HG03565 (cell line): ENCODE measurements around the gene DUSP23.

Experiments used
- ATAC-seq: cut with Tn5 transposase; IDR thresholded peaks from one replicate; pipeline ENCODE4 v1.9.1; 2021; ENCODE audit warnings: mild to moderate bottlenecking, moderate library complexity; ENCODE audit not compliant: unreplicated experiment

Gene DUSP23

GRCh38 chr1:159783724-159784123, 3.0 kb downstream of the DUSP23 start:
- no peak for ATAC-seq

GRCh38 chr1:159786465-159786864, 5.7 kb downstream of the DUSP23 start:
- no peak for ATAC-seq

- no peak for ATAC-seq
These were observed 6.2 kb downstream of the DUSP23 start for GRCh38 chr1:159786966-159787365.

GRCh38 chr1:159790237-159790917, 9.6 kb downstream of the DUSP23 start:
- ATAC-seq = no peak

GRCh38 chr1:159791031-159791430, 10.3 kb downstream of the DUSP23 start:
- no peak for ATAC-seq

- no peak for ATAC-seq
These were observed 10.7 kb downstream of the DUSP23 start for GRCh38 chr1:159791461-159791860.

GRCh38 chr1:159795534-159795933, 14.8 kb downstream of the DUSP23 start:
- no peak for ATAC-seq

GRCh38 chr1:159798893-159799292, 18.1 kb downstream of the DUSP23 start:
- ATAC-seq = peak; percentile 41

GRCh38 chr1:159799446-159799985, 18.8 kb downstream of the DUSP23 start:
- no peak for ATAC-seq

- no peak for ATAC-seq
These were observed 19.6 kb downstream of the DUSP23 start for GRCh38 chr1:159800177-159800930.

GRCh38 chr1:159802111-159802510, 21.3 kb downstream of the DUSP23 start, which contains the start of gene FCRL6:
FCRL6 (plus strand) TSS chr1:159802360; CDS start chr1:159802425, 65 bp downstream.
- ATAC-seq = no peak

- no peak for ATAC-seq
These were observed 23.4 kb downstream of the DUSP23 start for GRCh38 chr1:159803956-159804689.

- ATAC-seq = no peak
These were observed 24.2 kb downstream of the DUSP23 start for GRCh38 chr1:159804924-159805323.

- no peak for ATAC-seq
These were observed 35.2 kb downstream of the DUSP23 start for GRCh38 chr1:159815926-159816325.

- ATAC-seq = no peak
These were observed 36.7 kb downstream of the DUSP23 start for GRCh38 chr1:159817276-159818041.

- ATAC-seq = peak; percentile 48
These were observed 40.6 kb downstream of the DUSP23 start for GRCh38 chr1:159821171-159821867.

GRCh38 chr1:159823406-159823805, 42.6 kb downstream of the DUSP23 start:
- ATAC-seq = no peak

- no peak for ATAC-seq
These were observed 44.8 kb downstream of the DUSP23 start for GRCh38 chr1:159825564-159825963.

GRCh38 chr1:159826441-159827101, 45.8 kb downstream of the DUSP23 start, which contains the start of gene SLAMF8:
SLAMF8 (plus strand) TSS chr1:159826873; CDS start chr1:159826899, 26 bp downstream.
- no peak for ATAC-seq
